Hindlimb muscle (tissue), 1 donor: ENCODE data around the gene CCDC68. TPM values are rescaled to one million over a fixed set of nuclear protein-coding genes. Genes with fewer than 3 reads are reported as not detected.
"Not testable (repeated sequence)": the region's sequence is repeated elsewhere in the genome, so short reads cannot be mapped to it uniquely, and the experiment has no call there.

Experiments used
- DNase-seq: peaks from one replicate; pipeline ENCODE4 v3.0.0-alpha.2; 2013
- polyA plus RNA-seq: library from polyadenylated mRNA; unstranded; fragments of 120-200 nt; gene quantifications from one replicate; pipeline ENCODE4 v1.2.1, GENCODE V29; 2013; ENCODE audit not compliant: insufficient read length

CCDC68 gene
- polyA plus RNA-seq, 1 donor, result 0.35 TPM

GRCh38 chr18:54872681-54873080 is 86.6 kb downstream of the CCDC68 start:
- DNase-seq, result no peak

DNA sequence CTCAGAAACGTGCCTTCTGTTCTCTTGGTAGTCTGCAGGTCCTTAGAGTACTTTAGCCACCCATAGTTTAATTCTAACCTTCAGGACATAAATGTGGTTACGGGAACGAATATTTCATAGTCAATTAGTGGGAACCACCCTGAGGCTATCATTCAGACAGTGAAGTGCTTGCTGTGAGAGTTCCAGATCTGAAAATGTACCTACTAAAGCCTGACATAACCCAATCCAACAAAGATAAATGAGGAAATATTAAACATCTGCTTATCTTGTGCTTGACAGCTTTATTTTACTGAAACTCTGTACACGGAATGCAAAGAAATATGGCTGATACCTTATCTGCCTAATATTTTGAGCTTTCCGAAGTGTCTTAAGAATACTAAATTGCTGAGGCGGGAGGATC is 88.0 kb downstream of the CCDC68 start:
- no peak for DNase-seq

DNA sequence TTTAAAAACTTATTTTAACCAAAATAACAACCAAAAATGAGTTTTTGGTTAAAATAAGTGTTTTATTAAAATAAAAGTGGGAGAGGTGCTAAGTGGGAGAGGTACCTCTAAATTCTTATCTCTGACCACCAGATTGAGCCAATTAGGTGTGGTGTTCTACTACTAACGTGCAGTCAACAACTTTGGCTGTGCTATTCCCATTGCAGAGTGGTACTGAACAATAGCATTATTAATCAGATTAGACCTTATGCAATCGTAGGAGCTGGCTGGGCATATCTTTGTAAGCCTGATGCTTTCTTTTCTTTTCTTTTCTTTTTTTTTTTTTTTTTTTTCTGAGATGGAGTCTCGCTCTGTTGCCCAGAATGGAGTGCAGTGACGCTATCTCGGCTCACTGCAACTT is 92.1 kb downstream of the CCDC68 start:
- DNase-seq, result no peak

DNA sequence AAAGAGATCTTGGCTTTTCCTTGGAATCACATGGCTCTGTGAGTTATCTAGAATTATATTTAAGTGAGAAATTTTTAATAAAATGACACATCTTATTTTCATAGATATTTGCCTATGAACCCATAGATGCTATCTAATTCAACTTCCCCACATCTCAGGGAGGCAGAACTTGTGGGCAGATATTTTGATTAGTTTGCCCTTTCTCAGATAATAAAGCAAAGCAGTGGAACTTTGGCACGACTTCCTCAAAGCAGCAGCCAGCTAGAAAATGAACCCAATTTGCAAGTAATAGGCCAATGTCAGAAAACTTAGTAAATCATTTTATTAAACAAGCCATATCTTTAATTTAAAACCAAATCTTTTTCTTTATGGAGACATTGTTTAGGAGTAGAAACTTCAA is 98.3 kb downstream of the CCDC68 start:
- no peak for DNase-seq

GRCh38 chr18:54859667-54860421 is 99.4 kb downstream of the CCDC68 start:
- no peak for DNase-seq

- no peak for DNase-seq
Measured at GRCh38 chr18:54857499-54857898, 101.8 kb downstream of the CCDC68 start.

- no peak for DNase-seq
Measured at GRCh38 chr18:54856105-54856646, 103.1 kb downstream of the CCDC68 start.

DNA sequence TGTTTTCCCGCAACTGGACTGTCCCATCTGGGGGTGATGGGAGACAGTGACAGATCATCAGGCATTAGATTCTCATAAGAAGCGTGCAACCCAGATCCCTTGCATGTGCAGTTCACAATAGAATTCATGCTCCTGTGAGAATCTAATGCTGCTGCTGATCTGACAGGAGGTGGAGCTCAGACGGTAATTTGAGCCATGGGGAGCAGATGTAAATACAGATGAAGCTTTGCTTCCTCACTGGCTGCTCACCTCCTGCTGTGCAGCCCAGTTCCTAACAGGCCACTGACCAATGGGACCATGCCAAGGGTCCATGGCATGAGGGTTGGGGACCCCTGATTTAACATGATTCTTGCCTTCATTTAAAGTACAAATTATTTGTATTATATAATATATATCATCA is 104.2 kb downstream of the CCDC68 start:
- DNase-seq, result not testable (repeated sequence)

DNA sequence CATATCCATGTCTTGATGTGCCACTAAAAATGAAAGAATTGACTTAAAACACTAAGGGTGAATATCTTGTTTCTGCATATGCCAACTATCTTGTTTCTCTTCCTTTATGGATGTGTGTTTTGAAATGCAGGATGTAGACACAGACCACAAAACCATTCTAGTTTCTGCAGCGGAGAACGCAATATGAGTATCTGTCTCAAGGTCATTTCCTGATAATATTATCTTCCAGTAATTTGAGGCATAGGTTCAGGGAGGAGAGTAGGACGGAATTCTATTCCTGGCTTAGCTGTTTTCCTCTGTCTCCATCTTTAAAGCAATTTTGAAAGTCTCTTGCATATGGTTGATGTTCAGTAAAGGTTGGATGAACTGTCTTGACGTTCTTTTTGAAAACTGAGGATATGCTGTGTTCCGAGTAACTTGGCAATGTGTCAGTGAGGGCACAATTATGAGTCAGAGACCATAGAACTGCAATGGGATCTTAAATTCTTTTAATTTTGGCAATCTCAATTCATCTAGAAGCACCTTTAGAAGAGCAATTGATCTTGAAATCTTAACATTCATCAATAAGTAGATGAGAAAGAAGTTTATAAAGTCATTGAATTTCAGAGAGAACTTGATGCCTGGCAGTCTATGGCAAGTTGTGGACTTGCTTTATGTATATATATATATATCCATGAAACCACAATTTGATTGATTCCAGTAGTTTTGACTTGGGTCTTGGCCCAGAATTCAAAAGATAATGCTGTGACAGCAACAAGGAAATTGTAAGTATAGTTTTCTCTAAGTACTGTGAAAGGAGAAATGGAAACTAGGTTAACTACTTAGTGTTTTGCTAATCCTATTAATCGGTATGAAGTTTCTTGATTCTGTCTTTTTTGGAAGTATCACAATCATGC is 106.2 kb downstream of the CCDC68 start:
- DNase-seq, result no peak

Other genes with a start within 250 kb of the CCDC68 start
- gene RAB27B, start 131.0 kb downstream of the CCDC68 start, polyA plus RNA-seq, result 0.30 TPM